K562 (cell line): Measurements from ENCODE around the gene LY6G6D. TPM values are rescaled to one million over a fixed set of nuclear protein-coding genes. Genes with fewer than 3 reads are reported as not detected.

ENCODE experiments used
- CCAR2 ChIP-seq: fragments of 200-400 bp; formaldehyde crosslinking; IDR thresholded peaks from 2 replicates; pipeline ENCODE4 v1.6.1; 2017; ENCODE audit warnings: mild to moderate bottlenecking, low read depth, low read length
- ELF2 ChIP-seq: fragments of 250-450 bp; sonication (Bioruptor Pico); IDR thresholded peaks from 2 replicates; pipeline ENCODE4 v1.5.0; 2021; ENCODE audit warnings: mild to moderate bottlenecking
- ELK3 ChIP-seq: fragments of 450-650 bp; formaldehyde crosslinking; IDR thresholded peaks from 2 replicates; pipeline ENCODE4 v1.4.0; 2020; ENCODE audit warnings: mild to moderate bottlenecking
- FOXM1 ChIP-seq, 2 experiments: fragments of 450-650 bp in 1 of 2; sonication (generic) in 1 of 2; formaldehyde crosslinking in 1 of 2; IDR thresholded peaks; 2 replicates each; pipeline versions ENCODE4 v1.6.1 to v1.9.0; 2017 to 2022; ENCODE audit warnings: low read depth in 2 of 2, mild to moderate bottlenecking in 2 of 2, missing genetic modification reagents in 1 of 2, moderate library complexity in 1 of 2
- FOXO4 ChIP-seq: fragments of 450-650 bp; formaldehyde crosslinking; IDR thresholded peaks from 2 replicates; pipeline ENCODE4 v1.4.0; 2020; ENCODE audit warnings: mild to moderate bottlenecking, moderate library complexity
- HMGXB4 ChIP-seq: sonication (generic); formaldehyde crosslinking; IDR thresholded peaks from 2 replicates; pipeline ENCODE4 v1.8.1; 2023; ENCODE audit warnings: mild to moderate bottlenecking, missing genetic modification reagents
- HNRNPUL1 ChIP-seq: fragments of 200-400 bp; formaldehyde crosslinking; IDR thresholded peaks from 2 replicates; pipeline ENCODE4 v1.6.1; 2017; ENCODE audit warnings: low read length
- MLLT1 ChIP-seq, 2 experiments: fragments of 450-650 bp; IDR thresholded peaks; 2 replicates each; pipeline ENCODE4 v1.6.1; 2016
- PCBP1 ChIP-seq: fragments of 200-400 bp; formaldehyde crosslinking; IDR thresholded peaks from 2 replicates; pipeline ENCODE4 v1.6.1; 2018; ENCODE audit warnings: mild to moderate bottlenecking, low read depth, low read length; ENCODE audit not compliant: poor library complexity, severe bottlenecking
- PHF8 ChIP-seq: fragments of 200-600 bp; sonication (generic); IDR thresholded peaks from 2 replicates; pipeline ENCODE4 v1.6.1; 2012; ENCODE audit warnings: mixed run types, mild to moderate bottlenecking, inconsistent platforms, low read length, moderate library complexity, borderline replicate concordance
- POLR3A ChIP-seq: IDR thresholded peaks from 2 replicates; pipeline ENCODE4 v1.6.1; 2011; ENCODE audit warnings: borderline replicate concordance, mild to moderate bottlenecking, moderate library complexity; ENCODE audit not compliant: insufficient read length, insufficient read depth; ENCODE audit errors: extremely low read depth
- POU5F1 ChIP-seq: fragments of 150-350 bp; IDR thresholded peaks from 2 replicates; pipeline ENCODE4 v1.6.1; 2014; ENCODE audit warnings: borderline replicate concordance, low read length, low read depth, mild to moderate bottlenecking; ENCODE audit not compliant: partially characterized antibody
- RUNX1 ChIP-seq: sonication (generic); IDR thresholded peaks from 2 replicates; pipeline ENCODE4 v1.6.1; 2016; ENCODE audit warnings: antibody characterized with exemption, low read depth
- TBP ChIP-seq: optimal IDR thresholded peaks from 2 replicates; pipeline ENCODE3; 2011; ENCODE audit warnings: low read depth, low read length, improper control_type of control experiment
- ZBTB8A ChIP-seq: fragments of 450-650 bp; IDR thresholded peaks from 2 replicates; pipeline ENCODE4 v1.6.1; 2018; ENCODE audit warnings: mild to moderate bottlenecking, moderate library complexity; ENCODE audit not compliant: partially characterized antibody
- ZFP91 ChIP-seq: sonication (generic); formaldehyde crosslinking; IDR thresholded peaks from 2 replicates; pipeline ENCODE4 v1.8.0; 2022; ENCODE audit warnings: mild to moderate bottlenecking, missing genetic modification reagents
- ZNF143 ChIP-seq: sonication (generic); formaldehyde crosslinking; IDR thresholded peaks from 2 replicates; pipeline ENCODE4 v1.9.0; 2022; ENCODE audit warnings: mild to moderate bottlenecking, missing genetic modification reagents
- ZNF24 ChIP-seq: fragments of 450-650 bp; IDR thresholded peaks from 2 replicates; pipeline ENCODE4 v1.6.1; 2016
- ZNF274 ChIP-seq: IDR thresholded peaks from 2 replicates; pipeline ENCODE4 v1.6.1; 2011; ENCODE audit warnings: low read depth, mild to moderate bottlenecking, low read length, moderate library complexity, borderline replicate concordance
- polyA plus RNA-seq, 8 experiments: library from polyadenylated mRNA; depleted of rRNA in 4 of 8; stranded (reverse) in 5 of 8; unstranded in 3 of 8; fragments of >200 nt; fragmentation: Nextera tagmentation in 2 of 8; fragmentation: Illumina TruSeq in 1 of 8; extraction: Ambion mirVana in 2 of 8; extraction: Trizol in 1 of 8; gene quantifications; 2 replicates each; pipeline versions ENCODE4 v1.2.1 to v1.2.3, GENCODE V29; 2011 to 2014; ENCODE audit warnings: inconsistent platforms in 1 of 8, missing spikeins in 1 of 8
- total RNA-seq, 7 experiments: library from RNA; depleted of rRNA in 6 of 7; stranded (reverse); fragments of >200 nt in 6 of 7; fragmentation: Illumina TruSeq in 2 of 7; extraction: Trizol in 2 of 7; gene quantifications; 2 replicates each; pipeline versions ENCODE4 v1.2.1 to v1.2.3, GENCODE V29; 2011 to 2021; ENCODE audit warnings: low replicate concordance in 1 of 7

Gene LY6G6D
- total and polyA plus RNA-seq, 9 of the 15 experiments (the other 6 are each of a cell fraction or from before 2014, with no cell fraction given), result 0.30 to 0.38 TPM; not detected in 7

- TF ChIP-seq HMGXB4 (CRISPR knock-in tag) (no peak), ELF2 (CRISPR knock-in tag) (no peak), MLLT1 (IDR thresholded peaks at IDR 0.05) (no peak), ZNF24 (no peak), TBP (no peak), PHF8 (peak; percentile 48; the same call in 1 of the 2 replicates), HNRNPUL1 (no peak), ZNF274 (no peak), ELK3 (CRISPR knock-in tag) (no peak), FOXM1 (IDR thresholded peaks at IDR 0.05; ENCODE audit: low read depth) (no peak), FOXM1 (CRISPR knock-in tag; IDR thresholded peaks at IDR 0.05; ENCODE audit: low read depth) (0 out of 2 replicates have a peak, but pooled peaks have one; percentile 57), FOXO4 (no peak), RUNX1 (no peak), ZFP91 (CRISPR knock-in tag) (no peak), ZBTB8A (no peak), POU5F1 (no peak), PCBP1 (peak; percentile 77), ZNF143 (CRISPR knock-in tag) (no peak), POLR3A (no peak), CCAR2 (no peak)
Measured at GRCh38 chr6:31729515-31729978, 14.4 kb downstream of the LY6G6D start (continued).
